Measurements from ENCODE around the gene VPS50. TPM values are rescaled to one million over a fixed set of nuclear protein-coding genes. Genes with fewer than 3 reads are reported as not detected.

Gene VPS50
- polyA plus RNA-seq, 3 donors = 32.4 to 36.9 (median 33.5) TPM

DNA sequence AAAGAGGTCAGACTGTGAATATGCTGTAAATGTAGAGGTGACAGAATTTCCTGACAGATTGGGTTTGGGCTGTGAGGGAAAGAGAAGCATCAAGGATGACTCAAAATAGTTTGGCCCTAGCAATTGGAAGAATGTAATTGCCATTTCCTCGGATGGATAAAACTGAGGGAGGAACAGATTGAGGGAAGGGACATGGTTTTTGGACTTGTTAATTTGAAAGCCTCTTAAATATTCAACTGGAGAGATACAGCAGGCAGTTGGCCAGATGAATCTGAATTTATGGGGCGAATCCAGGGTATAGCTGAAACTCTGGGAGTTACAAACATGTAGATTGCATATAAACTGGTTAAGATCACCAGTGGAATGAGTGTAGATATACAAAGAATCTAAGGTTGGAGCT, 3.4 kb downstream of the VPS50 start:
- DNase-seq (ENCODE audit: low read depth in 3 of 3, low spot score in 2 of 3) = no peak

DNA sequence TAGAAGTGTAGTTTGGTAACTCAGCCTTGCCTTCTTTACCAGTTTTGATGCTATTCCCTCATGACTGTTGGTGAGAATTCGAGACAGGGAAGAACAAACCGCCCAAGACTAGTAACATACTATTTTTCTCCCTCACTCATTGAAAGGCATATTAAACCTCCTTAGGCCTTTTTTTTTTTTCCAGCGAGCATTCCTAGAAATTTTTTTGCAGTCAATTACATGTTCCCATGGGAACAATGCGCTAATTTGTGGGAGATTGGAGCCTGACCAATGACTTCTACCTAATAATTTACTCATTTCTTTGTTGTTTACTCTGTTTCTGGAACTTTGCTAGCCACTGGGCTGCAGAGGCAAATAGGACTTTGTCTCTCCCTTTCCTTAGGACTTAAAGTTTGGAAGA, 6.0 kb downstream of the VPS50 start:
- no peak for DNase-seq (ENCODE audit: low read depth in 3 of 3, low spot score in 2 of 3)

DNA sequence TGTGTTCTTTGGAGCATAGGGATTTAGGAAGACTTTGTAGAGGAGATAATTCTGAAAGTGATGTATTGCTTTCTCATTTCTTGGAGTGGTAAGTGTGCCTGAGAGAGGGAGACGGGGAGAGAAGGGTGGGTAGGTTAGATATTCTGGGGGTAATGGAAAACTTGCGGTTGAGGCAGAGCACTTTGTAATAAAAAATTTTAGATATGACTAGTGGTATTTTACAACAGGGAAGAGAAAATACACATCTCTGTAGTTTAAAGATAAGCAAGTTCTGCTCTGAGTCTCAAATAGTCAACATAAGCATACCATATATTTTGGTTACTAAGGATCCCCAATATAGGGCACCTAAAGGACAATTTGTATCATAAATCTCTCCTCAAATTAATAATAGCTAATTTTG, 6.6 kb downstream of the VPS50 start:
- no peak for DNase-seq (ENCODE audit: low read depth in 3 of 3, low spot score in 2 of 3)

DNA sequence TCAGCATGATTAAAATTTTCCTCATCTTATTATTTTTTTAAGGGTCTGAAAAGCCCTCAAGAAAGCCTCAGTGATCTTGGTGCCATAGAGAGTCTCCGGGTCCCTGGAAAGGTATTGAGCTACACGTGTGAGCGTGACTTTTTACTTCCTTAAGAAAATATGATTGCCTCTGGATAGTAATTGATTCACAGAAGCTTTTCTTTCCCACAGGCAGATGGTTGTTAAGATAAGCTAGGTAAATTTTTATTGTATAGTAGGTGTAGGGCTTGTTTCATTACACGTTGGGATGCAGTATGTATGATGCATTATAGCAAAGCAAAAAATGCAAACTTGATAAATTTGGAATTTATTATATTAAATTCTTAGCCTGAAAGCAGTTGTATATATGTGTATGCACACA, 7.7 kb downstream of the VPS50 start:
- no peak for DNase-seq (ENCODE audit: low read depth in 3 of 3, low spot score in 2 of 3)

DNA sequence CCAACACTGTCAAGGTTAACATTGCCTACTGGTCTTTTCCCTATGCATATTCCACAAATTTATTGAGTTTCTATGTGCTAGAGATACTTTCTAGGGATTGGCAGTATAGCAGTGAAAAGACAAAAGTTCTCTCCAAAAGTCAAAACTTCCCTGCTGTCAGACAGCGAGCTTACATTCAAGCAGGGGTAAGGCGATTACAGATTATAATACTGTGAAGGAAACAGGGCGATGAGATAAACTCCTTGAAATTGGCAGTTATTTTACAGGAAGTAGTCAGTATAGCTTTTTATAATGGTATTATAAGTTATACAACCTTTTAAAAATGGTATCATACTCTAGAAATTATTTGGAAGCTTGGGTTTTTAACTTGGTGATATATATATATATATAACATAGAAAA, 9.9 kb downstream of the VPS50 start:
- DNase-seq (ENCODE audit: low read depth in 3 of 3, low spot score in 2 of 3) = no peak

DNA sequence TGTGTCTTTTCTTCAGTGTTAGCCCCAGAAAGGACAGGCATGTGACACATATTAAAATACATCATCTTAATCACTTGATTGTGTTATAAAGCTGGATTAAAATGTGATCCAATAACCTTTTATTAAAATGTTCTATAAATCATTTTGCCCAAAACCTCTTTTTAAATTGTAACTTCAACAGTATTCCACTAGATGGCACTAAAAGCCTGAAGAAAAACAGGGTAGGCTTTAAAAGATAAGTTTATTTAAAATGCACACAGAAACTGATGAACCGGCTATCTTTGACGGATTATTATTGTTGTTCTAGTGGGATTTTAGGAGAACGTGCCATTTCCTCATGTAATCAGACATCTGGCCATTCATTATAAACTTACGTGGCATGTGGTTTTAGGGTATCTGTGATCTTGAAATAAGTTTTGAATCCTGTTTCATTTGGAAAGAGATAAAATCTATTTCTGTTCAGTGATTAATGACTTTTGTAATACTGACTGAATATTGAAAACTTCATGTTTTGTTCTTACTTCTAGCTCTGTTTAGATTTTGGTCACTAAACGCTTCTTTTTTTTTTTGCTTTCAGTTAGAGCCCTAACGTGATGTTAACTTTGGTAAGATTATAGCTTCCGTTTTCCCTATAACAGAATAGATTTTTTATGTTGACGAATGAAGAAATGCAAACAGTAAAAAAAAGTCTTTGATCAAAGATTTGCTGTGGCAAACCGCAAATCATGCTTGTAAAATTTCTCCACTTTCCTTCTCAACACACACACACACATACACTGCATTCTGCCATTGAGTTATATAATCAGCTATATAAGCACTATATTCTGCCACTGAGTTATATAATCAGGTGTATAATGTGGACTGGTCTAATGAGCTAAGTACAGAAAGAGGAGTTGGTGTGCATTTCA, 13.6 kb downstream of the VPS50 start:
- no peak for DNase-seq (ENCODE audit: low read depth in 3 of 3, low spot score in 2 of 3)

DNA sequence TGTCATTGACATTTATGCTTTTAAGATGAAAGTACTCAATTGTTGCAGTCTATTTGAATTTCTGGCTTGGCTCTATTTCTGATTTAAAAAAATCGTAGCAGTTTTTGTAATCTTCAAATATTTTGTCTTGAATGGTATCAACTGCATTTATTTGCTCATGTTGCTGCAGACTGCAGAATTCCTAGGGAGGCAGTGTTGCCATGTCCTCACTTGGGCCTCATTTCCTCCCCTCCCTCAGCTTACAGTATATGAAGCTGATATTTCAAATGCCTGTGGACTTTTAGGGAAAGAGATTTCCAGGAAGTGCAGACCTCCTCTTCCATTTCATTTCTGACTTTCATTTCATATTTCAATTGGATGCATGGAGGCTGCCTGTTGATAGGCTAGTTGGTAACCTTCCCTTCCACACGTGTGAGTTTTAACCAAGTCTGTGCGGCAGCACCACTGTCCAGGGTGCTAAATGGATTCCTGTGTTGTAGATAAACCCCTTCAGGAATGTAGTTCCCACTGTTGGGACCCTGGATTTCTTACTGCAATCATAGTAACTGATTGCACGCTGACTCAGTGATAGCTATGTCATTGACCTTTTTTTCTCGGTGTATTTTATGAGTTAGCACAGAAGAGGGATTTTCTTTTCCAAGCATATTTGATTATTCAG, 17.5 kb downstream of the VPS50 start:
- no peak for DNase-seq (ENCODE audit: low read depth in 3 of 3, low spot score in 2 of 3)

DNA sequence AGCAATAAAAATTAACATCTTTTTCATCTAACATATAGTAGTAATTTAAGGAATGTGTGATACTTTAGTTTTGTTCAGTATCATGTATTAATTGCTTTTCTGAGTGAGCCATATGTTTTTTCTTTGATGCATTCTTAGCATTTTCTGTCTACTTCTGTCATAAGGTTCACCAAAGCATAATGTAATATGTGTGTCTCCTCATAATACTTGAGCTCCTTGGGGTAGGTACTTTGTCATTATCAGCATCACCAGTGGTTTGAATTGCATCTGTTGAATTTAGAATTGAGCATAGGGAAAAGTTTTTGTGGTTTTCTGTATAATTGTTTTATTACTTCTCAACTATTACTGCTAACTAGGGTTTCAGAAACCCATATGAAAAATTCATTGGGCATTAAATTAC, 26.5 kb downstream of the VPS50 start:
- no peak for DNase-seq (ENCODE audit: low read depth in 3 of 3, low spot score in 2 of 3)

DNA sequence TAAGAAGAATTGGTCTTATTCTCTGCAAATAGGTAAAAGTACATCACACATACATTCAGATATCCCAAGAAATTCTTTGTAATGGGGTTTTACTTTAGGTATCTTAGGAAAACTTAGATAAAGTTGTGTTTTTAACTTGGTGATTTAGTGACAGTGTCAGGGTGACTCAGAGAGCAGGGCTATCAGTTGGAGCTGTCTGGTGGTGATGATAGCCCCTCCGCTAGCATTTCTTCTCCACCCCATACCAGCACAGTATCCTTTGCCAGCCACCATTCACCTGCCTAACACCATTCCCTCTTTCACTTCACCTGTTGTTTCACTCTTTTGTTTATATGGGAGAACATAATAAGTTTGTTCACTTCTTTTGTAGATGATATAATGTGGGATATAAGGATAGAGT, 30.4 kb downstream of the VPS50 start:
- DNase-seq (ENCODE audit: low read depth in 3 of 3, low spot score in 2 of 3) = no peak

DNA sequence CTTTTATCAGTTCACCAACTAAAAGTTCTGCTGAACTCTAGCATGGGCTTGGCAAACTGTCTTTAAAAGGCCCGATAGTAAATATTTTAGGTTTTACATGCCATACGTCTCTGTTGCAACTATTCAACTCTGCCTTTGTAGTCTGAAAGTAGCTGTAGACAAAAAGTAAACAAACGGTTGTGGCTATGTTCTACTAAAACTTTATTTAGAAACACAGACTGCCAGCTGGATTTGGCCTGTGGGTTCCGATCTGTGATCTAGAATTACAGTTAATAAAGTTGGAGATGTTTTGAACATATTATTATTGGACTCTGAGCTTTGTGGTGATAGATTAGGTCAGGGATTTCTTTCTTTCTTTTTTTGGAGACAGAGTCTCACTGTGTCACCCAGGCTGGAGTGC, 33.1 kb downstream of the VPS50 start:
- DNase-seq (ENCODE audit: low read depth in 3 of 3, low spot score in 2 of 3) = no peak

DNA sequence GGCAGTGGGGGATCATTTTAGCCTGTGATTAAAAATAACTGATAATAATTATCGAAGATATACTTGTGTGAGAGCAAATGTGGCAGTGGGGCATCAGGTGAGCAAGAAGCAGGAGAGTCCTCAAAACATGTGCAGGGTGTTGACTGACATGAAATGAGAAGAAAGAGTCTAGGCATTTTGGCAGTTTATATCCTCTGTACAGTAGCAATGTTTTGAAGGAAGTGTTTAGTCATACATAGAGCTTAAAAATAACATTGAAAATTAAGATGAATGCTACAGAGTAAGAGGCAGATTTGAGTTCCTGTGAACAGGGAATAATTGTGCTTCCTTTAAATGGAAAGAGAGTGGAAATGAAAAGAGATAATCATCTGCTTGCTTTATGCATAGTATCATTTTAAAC, 47.4 kb downstream of the VPS50 start:
- DNase-seq (ENCODE audit: low read depth in 3 of 3, low spot score in 2 of 3) = no peak

DNA sequence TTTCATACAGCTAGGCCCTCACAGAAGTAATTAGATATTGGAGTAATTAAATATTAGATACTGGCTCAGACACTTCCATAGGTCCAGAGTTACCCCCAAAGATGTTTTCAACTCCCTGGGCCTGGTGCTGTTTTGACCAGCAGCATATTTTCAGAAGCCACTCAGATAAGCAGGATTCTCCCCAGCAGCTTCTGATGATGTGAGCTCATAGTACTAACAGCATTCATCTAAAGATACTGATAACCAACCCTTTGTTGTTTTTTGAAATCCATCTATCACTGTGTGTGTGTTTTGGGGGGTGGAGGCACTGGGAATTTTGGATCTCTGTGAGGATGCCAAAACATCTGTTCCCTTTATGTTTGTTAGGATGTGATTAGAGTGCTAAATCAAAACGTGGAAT, 52.7 kb downstream of the VPS50 start:
- DNase-seq (ENCODE audit: low read depth in 3 of 3, low spot score in 2 of 3) = no peak

DNA sequence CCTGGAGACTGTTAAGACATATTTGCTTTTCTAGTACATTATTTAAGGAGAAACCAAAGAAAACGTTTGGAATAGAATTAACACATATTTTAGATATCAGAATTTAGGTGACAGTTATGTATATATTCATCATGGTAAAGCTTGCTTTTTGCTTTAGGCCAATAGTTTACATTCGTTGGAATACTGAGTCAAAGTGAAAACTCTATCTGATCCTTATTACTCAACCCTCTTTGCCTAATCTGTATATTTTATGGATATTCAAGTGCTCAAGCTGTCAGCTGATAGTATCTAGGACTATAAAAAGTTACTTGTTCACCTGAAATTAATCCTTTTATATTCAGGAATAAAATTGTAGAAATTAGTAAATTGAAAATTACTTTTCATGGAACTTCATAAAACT, 61.1 kb downstream of the VPS50 start:
- no peak for DNase-seq (ENCODE audit: low read depth in 3 of 3, low spot score in 2 of 3)

DNA sequence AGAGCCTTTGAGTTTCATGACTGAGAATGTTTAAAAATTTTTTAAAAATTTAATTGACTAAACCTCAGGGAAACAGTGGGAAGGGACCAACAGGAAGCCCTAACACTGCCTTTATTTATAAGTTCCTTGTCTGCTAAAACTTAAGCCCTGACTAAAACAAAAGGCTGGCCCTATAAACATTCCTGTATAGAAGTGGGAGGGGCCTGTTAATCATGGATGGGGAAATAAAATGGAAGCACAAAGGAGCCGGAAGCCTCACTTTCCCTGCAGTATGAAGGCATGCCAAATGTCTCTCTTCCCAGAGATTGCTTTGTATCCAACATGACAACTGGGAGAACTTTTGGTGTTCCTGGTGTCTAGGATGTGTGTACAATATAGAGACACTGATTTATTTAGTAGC, 66.0 kb downstream of the VPS50 start:
- no peak for DNase-seq (ENCODE audit: low read depth in 3 of 3, low spot score in 2 of 3)

DNA sequence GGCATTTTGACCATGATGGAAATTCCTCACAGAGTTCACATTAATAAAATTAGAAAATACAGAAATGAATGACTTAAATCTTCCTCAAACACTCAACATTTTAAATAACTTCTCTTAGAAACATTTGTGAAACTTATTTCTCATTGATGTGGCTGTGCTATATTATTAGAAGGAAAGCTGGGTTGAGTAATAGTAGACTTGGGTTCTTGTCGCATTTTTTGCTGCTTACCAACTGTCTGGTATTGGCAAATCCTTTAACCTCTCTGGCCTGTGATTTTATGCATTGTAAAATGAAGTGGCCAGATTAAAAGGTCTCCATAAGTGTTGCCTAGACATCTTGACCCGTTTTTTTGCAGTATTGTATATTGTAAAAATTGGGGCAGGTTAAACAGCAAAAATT, 66.5 kb downstream of the VPS50 start:
- DNase-seq (ENCODE audit: low read depth in 3 of 3, low spot score in 2 of 3) = no peak

DNA sequence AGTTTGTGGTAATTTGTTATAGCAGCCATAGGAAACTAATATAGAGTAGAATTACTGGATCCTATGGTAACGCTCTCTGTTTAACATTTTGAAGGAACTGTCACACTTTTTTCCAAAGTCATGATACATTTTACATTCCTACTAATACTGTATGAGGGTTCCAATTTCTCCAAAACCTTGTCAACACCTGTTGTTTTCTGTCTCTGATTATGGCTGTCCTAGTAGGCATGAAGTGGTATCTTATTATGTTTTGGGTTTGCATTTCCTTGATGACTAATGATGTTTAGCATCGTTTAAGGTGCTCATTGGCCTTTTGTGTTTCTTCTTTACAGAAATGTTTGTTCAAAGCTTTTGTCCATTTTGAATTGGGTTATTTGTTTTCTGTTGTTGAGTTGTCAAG, 69.6 kb downstream of the VPS50 start:
- no peak for DNase-seq (ENCODE audit: low read depth in 3 of 3, low spot score in 2 of 3)

DNA sequence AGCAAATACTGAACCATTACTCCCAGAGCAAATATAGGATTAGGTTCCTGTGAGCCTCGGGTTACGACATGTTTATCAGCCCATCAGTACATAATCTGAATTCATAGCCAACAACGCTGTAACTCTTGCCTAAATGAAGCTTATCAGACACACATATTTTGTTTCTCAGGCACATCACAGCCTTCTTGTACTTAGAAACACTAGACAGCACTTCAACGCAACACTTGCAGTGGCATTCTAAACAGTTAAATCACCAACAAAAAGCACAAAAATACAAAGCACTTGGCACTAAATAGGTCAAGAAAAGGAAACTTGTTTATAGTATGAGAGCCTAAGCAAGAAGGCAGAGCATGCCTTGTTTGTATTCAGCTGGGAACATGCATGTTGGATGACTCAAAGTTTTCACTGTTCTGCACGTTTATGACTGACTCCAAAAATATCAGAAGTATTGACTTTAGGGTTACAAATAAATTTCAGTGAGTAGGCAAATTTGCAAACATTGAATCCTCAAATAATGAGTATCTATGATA, 75.0 kb downstream of the VPS50 start:
- no peak for DNase-seq (ENCODE audit: low read depth in 3 of 3, low spot score in 2 of 3)

DNA sequence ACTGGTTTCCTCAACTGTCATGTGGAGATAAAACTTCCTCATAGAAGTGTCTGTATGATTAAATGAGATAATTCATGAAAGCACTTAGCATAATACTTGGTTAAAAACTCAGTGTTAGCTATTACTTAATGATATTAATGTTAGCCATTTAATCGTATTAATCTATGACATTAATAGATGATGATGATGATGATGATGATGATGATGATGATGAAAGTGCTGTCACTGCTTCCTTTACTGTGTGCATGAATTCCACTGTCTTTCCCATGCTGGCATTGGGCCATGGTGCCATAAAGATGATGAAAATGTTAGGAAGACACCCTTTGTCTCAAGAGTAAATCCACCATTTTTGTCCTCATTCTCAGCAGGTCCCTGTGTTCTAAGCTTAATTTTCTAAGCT, 75.8 kb downstream of the VPS50 start:
- DNase-seq (ENCODE audit: low read depth in 3 of 3, low spot score in 2 of 3) = no peak

DNA sequence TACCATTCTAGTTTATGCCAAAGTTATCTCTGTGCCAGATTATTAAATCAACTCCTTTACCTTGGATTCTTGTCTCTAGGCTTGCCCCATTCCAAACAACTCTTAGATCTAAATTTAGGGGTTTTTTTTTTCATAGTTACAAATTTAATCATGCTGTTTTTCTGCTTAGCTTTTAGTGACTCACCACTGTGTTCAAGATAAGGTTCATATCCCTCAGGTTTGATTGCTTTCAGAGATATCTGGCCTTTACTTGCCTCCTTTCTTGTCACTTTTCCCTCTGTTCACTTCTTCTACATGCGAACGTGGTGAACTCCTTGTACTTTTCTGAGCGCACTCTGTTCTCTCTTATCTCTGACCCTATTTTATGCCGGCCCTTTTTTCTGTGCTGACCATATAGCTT, 78.2 kb downstream of the VPS50 start:
- no peak for DNase-seq (ENCODE audit: low read depth in 3 of 3, low spot score in 2 of 3)

DNA sequence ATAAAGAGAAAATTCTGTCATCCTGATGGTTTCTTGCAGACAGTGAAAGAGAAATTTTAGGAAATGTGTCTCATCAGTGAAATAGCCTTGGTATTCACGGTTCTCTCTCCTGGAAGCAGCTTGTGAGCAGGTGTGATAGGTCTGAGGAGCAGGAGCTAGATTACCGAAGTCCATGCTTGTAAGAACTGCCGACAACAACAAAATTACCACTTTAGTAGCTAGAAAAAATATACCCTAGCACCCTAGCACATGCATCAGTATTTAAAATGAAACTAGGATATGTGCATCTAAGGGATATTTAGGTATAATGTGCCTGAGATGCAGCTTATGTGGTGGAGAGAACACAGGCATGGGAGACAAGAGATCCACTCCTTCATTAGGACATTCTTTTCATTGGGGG, 82.3 kb downstream of the VPS50 start:
- DNase-seq (ENCODE audit: low read depth in 3 of 3, low spot score in 2 of 3) = no peak

DNA sequence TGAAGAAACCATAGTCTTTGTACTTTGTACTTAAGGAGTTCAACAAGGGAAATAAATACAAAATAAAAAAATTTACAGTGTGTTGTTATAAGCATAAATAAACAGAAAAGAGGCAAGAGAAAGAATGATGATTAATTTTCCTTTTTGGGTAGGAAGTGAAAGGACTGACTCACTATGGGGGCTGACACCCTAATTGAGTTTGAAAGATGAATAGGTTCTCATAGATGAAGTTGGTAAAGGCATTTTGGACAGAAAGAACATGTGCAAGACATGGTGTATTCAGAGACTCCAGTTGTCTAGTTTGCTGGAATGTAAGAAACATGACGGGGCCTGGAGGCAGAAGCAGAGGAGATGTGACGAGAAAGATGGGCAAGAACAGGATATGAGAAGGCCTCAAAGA, 83.7 kb downstream of the VPS50 start:
- DNase-seq (ENCODE audit: low read depth in 3 of 3, low spot score in 2 of 3) = no peak

DNA sequence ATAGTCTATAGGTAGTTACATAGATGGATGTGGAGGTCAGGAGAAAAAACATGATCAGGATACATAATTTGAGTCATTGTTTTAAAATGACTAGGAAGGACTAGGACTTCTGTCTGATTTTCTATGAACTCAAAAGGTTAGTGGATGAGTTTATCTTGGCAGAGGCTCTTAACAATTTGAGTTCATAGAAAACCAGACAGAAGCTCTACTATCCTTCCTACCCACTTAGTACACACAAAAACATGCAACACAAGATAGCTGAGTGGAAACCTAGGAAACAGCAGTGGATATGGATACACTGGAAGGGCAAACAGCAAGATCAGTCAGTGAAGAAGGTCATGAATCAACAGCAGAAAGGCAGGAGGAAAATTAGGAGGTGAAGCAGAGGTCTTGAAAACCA, 84.6 kb downstream of the VPS50 start:
- DNase-seq (ENCODE audit: low read depth in 3 of 3, low spot score in 2 of 3) = no peak

All from right renal cortex interstitium (tissue), 3 donors.